ENCODE measurements around the gene NFIX.

Gene NFIX

DNA sequence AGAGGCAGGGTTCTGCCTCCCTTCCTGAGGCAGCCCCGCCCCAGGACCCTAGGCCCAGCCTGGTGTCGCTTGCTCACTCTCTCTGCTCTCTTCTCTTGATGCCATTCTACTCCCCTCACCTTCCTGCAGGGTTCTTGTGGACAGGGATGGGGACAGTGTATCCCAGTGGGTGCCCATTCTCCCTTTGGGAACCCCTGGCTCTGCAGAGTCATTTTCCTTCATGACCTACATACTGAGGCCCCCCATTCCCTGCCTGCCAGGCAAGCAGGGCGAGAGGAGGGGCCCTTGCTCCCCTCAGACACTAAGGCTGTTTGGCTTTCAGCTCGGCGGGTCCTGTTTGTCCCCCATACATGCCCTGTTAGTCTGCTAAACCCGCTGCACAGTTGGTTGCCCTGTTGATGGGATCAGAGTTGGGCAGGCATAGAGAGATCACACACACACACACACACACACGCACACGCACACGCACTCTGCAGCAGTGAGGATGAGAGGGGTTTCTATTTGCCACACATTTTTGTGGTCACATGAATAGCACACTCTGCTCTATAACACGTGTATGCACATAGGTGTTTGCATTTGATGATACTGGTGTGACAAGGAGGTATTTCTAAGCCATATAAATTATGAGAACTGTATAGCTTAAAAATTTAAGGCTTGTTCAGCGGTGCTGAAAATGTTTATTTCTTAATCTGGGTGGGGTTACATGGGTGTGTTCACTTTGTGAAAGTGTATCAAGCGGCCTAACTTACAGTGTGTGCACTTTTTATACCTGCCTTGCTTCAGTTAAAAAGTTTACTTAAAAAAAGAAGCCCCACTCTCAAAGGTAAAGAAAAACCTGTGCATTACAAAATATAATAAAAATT, 20.3 kb downstream of the NFIX start:
- TF ChIP-seq GATA2 (IDR thresholded peaks at IDR 0.05; ENCODE audit: low read depth, low read length) (no peak), GATA3 (IDR thresholded peaks at IDR 0.05; ENCODE audit: low read depth, low read length) (no peak)

DNA sequence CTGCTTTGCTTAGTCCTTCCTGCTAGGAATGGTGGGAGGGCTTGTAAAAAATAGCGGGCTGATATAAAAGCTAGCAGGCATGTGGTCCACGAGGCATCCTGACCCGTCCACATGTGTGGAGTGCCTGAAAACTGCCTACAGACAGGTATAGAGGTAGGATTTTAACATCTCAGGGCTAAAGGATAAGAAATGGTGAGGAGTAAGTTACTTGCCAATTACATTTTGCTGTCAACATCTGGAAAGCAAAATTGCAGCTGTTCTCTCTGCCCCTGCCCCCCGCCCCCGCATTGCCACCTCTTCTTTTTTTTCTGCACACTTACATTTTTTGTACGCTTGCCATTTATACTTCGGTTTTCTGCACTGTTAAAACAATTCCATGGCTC, 21.0 kb downstream of the NFIX start:
- no peak for TF ChIP-seq GATA2 (IDR thresholded peaks at IDR 0.05; ENCODE audit: low read depth, low read length)
- no peak for TF ChIP-seq GATA3 (IDR thresholded peaks at IDR 0.05; ENCODE audit: low read depth, low read length)

DNA sequence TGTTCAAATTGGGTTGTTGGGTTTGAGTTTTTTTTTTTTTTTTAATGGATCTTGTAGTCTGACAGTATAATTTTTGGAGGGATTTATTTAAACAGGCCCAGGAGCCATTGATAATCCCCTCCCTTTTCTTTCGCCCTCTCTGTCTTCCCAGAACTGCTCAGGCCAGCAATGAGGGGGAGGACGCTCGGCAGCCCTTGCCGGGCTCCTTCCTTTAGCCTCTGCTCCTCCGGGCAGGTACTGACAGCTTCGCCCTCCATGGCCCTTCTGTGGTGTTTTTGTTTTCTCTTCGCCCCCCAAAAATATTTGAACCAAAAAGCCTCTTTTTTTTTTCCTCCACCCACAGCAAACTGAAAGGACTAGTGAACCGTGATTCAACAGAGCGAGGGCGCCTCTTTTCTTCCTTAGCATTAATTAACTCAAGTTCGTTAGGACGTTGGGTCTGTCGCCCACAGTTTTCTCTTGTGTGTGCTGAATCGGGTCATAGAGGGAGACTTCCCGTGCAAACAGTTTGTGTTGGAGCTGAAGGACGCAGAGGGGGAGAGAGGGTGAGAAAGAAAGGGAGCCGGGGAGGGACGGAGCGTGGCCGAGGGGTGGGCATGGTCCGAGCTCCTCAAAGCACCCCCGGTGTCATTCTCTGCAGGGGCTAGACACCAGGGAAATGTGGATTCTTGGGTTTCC, 21.5 kb downstream of the NFIX start:
- TF ChIP-seq GATA2 (IDR thresholded peaks at IDR 0.05; ENCODE audit: low read depth, low read length) (no peak), GATA3 (IDR thresholded peaks at IDR 0.05; ENCODE audit: low read depth, low read length) (no peak)

DNA sequence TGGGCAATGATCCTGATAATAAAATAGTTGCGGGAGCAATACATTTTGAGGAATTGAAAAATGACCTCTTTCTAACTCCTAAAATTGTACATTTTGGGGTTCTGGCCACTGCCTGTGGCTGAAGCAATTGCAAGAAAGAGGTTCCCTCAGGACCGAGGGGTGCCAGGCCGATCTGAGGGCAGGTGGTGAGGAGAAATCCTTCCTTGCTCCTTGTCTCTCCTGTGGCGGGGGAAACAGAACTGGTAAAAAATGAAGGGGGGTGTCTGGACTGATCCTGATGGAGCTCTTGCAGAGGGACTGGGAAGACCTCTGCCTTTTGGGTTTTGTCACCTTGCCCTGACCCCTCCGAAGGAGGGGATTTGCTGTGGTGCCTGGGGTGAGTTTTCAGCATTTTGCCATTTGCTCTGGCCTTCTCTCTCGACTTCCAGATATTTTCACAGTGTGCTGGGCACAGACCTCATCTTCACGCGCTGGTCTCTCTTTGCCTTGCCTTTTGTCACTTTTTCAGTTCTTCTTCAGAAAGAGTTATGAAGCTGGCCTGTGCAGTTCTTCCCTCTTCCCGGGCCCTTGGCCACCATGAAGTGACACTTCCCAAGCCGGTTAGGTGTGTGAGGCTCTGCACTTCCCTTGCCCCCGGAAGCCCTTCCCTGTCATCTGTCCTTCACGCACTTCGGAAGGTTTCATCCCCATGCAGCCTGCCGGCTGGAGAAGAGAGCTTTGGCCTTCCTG, 22.2 kb downstream of the NFIX start:
- no peak for TF ChIP-seq GATA2 (IDR thresholded peaks at IDR 0.05; ENCODE audit: low read depth, low read length)
- TF ChIP-seq GATA3 (IDR thresholded peaks at IDR 0.05; ENCODE audit: low read depth, low read length) = no peak

DNA sequence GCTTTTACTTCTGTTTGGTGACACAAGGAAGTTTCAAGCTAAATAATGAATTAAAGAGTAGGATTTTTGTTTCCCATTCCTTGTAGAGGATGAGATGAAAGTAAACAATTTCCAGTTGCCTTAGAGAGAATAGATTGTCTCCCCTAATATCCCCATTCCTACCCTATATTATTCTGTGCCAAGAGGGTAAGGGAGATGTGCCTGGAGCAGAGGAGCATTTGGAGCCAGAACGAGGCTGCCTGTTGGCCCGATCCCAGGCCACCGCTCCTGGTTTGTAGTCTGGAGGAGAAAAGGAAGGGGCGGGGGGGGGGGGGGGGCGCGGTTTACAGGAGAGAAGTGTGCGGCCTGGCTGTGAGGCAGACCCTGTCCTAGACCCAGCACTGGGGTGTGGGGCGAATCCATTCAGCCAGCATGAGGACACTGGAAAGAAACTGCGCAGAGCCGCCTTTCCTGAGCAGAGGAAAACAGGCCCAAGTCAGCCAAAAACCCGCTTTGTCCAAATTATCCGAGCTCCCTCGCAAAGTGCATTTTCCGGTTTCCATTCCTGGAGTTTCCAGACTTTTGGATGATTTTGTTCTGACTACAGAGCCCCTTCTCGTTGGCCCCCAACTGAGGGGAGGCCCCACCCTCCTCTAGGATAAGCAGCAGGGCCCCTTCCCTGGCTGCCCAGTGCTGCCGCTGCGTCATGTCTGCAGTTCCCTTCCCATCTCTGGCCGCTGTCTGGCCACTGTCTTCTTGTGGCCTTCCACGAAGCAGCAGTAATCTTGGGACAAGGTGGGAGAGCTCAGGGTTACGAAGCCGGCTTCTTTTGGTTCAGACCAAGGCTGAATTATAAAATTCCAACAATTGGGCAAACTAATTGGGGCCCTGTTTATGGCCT, 23.0 kb downstream of the NFIX start:
- TF ChIP-seq GATA3 (IDR thresholded peaks at IDR 0.05; ENCODE audit: low read depth, low read length) (no peak), GATA2 (IDR thresholded peaks at IDR 0.05; ENCODE audit: low read depth, low read length) (no peak)

DNA sequence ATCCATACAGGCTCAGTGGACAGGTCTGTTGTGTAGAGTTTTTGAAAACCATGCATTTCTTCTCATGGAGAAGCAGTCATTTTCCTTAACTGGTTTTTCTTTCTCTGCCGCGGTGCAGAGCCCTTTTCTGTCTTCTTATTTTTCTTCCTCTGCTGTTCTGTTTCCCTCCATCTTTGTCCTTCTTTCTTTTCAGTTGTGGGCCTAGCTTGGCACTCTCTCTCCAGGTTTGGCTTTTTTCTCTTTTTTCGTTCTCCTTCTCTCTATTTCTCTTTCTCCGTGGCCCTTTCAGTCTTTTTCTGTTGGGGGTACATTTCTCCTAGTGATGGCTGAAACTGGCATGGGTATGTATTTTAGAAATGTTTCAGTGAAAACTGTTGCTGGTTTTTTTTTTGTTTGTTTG, 24.1 kb downstream of the NFIX start:
- TF ChIP-seq GATA2 (IDR thresholded peaks at IDR 0.05; ENCODE audit: low read depth, low read length) (no peak), GATA3 (IDR thresholded peaks at IDR 0.05; ENCODE audit: low read depth, low read length) (no peak)

DNA sequence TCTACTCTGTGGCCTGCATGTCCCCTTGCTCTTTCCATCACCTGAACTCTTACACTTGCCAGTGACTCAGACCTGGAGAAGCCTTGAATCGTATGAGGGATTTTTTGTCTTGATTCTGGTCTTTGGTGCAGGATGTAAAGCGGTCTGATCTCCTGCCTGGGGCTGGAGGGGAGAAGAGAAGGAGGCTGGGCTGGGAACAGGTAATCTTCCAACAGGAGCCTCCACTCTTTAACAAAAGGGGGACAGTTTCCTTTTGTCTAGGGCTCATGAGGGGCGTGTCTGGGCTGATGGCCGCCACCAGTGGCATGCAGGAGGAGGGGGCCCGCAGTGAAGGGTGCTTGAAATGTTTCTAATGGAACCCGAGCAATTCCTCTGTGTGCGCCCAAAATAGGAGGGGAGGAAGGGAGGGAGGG, 24.7 kb downstream of the NFIX start:
- TF ChIP-seq GATA3 (IDR thresholded peaks at IDR 0.05; ENCODE audit: low read depth, low read length) (no peak), GATA2 (IDR thresholded peaks at IDR 0.05; ENCODE audit: low read depth, low read length) (no peak)

DNA sequence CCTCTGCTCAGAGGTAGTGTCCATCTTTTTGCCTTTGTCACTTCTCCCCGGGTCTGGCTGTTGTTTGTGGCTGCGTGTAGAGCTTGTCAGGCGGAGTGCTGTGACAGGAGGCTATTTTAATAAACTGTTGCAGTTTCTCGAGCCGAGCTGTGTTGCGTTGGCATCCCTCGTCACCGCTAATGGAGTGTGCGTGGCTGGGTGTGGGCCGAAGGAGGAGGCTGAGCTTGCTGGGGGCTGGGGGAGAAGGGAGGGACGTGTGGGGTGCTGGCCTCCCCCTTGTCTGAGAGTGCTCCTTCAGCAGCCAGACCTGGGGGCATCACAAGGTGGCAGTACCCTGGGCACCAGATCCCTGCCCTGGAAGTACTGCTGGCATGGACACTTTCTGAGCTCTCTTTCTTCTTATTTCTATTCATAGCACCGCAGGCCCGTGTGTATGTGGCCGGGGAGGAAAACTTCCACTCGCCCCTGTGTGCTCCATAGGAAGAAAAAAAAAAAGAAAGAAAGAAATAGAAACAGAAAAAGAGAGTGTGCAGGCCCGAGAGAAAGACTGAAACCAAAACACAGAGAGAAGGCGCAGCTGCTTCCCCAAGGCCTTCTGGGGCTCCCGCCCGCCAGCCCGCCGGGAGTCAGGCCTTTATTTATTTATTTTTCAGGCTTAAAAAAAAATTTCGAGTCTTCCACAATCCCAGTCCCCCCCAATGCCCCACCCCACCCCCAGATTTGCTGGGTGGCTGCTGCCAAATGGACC, 27.0 kb downstream of the NFIX start:
- TF ChIP-seq GATA3 (IDR thresholded peaks at IDR 0.05; ENCODE audit: low read depth, low read length) = no peak
- no peak for TF ChIP-seq GATA2 (IDR thresholded peaks at IDR 0.05; ENCODE audit: low read depth, low read length)

DNA sequence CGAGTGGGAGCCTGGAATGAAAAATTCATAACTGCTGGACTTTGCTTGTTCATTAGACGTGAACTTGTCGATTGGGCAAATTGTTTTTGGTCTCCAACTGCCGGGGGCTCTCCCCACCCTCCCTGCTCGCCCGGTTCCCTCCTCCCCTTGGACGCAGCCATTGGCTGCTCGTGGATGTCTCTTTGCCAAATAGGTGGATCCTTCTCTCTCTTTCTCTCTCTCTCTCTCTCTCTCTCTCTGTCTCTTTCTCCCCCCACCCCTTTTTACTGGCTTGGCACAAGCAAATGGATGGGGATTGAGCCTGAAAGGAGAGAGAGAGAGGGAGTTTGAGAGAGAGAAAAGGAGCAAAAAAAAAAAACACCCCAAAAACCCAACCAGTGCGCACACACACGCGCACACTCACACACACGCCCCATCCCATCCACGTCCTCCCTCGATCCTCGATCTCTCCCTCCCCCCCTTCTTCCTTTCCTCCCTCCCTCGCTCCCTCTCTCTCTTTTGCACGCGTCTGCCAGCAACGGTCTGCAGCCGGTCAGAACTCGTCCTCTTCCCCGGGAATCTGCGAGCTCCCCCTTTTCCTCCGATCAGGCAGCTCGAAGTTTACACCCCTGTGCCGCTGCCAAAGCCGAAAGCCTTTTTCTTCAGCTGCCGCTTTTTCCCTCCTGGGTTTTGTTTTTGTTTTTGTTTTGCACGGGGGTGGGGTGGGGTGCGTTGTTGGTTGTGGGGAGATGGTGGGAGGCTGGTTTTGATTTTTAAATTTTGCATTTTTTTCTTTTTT, 27.8 kb downstream of the NFIX start:
- TF ChIP-seq GATA2 (IDR thresholded peaks at IDR 0.05; ENCODE audit: low read depth, low read length) (no peak), GATA3 (IDR thresholded peaks at IDR 0.05; ENCODE audit: low read depth, low read length) (no peak)

DNA sequence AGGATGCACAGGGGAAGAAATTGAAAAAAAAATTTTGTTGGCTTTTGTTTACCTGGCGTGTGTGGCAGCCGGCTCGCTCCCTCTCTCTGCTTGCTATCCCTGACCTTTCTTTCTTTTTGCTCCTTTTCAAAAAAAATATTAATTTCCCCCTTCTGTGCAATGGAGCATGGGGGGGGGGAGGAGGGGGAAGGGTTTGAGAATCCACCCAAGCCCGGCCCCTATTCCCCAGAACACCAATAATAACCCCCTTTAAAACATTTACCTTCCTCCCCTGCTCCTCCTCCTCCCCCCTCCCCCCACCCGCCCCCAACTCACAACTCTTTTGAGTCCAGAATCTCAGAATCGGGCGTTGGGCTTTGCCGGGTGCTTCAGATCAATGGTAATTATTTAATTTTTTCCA, 28.4 kb downstream of the NFIX start:
- TF ChIP-seq GATA3 (IDR thresholded peaks at IDR 0.05; ENCODE audit: low read depth, low read length) = no peak
- no peak for TF ChIP-seq GATA2 (IDR thresholded peaks at IDR 0.05; ENCODE audit: low read depth, low read length)

DNA sequence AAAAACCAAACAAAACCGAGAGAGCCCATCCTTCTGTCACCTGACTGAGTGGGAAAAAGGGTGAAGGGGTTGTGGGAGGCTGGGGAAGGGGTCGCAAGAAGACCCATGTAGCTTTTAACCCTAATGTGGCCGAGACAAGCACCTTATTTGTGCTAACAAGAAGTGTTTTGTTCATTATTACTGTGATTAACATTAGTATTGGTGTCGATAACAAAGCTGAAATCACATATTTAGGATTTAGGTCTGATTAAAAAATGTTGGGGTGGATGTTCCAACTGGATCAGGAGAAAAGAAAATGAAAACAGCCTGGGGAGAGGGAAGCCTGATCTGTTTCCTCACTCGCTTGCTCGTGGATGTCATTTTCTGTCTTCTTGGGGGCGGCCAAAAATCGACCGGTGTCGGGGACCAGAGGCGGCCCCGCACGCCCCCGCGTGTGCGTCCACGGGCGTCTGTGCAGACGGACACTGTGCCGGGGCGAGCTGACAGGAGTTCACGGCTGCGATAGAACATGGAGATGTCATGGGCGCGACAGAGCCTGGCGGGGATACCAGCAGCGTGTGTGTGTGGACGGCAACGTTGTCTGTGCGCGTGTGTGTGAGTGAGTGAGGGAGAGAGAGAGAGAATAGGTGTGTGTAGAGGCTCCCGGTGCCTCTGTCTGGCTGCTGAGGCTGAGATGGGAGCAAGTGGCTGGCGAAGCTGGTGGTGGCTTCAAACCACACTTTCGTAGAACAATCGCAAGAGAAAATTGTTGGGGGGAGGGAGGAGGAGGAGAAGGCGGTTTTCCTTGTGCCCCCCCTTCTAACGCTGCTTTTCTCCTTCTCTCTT, 29.1 kb downstream of the NFIX start:
- TF ChIP-seq GATA2 (IDR thresholded peaks at IDR 0.05; ENCODE audit: low read depth, low read length) (no peak), GATA3 (IDR thresholded peaks at IDR 0.05; ENCODE audit: low read depth, low read length) (no peak)
